DOHH2 (cell line): Measurements from ENCODE around the gene TMEM88.

Experiments used
- H3F3A ChIP-seq: fragments of 200-600 bp; sonication (generic), shearing (Covaris generic); 2 replicates; pipeline ENCODE4 v1.6.0; 2016; ENCODE audit warnings: antibody characterized with exemption, mild to moderate bottlenecking; ENCODE audit not compliant: control insufficient read depth, insufficient read depth
- H3K27ac ChIP-seq: fragments of 200-600 bp; sonication (generic); 2 replicates; pipeline ENCODE4 v1.5.1; 2014; ENCODE audit warnings: low read depth, mild to moderate bottlenecking, low read length, moderate library complexity
- H3K27me3 ChIP-seq: fragments of 200-600 bp; sonication (generic); 2 replicates; pipeline ENCODE4 v1.6.1; 2014; ENCODE audit warnings: mild to moderate bottlenecking, low read length, mixed read lengths; ENCODE audit not compliant: control insufficient read depth
- H3K36me3 ChIP-seq: fragments of 200-600 bp; sonication (generic); 2 replicates; pipeline ENCODE4 v1.6.1; 2014; ENCODE audit warnings: mild to moderate bottlenecking, low read length, moderate library complexity, mixed read lengths; ENCODE audit not compliant: control insufficient read depth
- H3K4me1 ChIP-seq: fragments of 200-600 bp; sonication (generic); 2 replicates; pipeline ENCODE4 v1.6.1; 2014; ENCODE audit warnings: mild to moderate bottlenecking, low read length, mixed read lengths; ENCODE audit not compliant: control insufficient read depth
- H3K4me2 ChIP-seq: fragments of 200-600 bp; sonication (generic); 2 replicates; pipeline ENCODE4 v1.6.0; 2014; ENCODE audit warnings: mild to moderate bottlenecking, low read length, moderate library complexity
- H3K4me3 ChIP-seq: fragments of 200-600 bp; sonication (generic); 2 replicates; pipeline ENCODE4 v1.5.1; 2014; ENCODE audit warnings: mild to moderate bottlenecking, low read length, mixed read lengths
- H3K79me2 ChIP-seq: fragments of 200-600 bp; sonication (generic); 2 replicates; pipeline ENCODE4 v1.6.1; 2014; ENCODE audit warnings: mild to moderate bottlenecking, low read length, mixed read lengths; ENCODE audit not compliant: control insufficient read depth
- H3K9me2 ChIP-seq: fragments of 200-600 bp; sonication (generic); replicated peaks from 2 replicates; pipeline ENCODE4 v1.6.1; 2014; ENCODE audit warnings: mild to moderate bottlenecking, low read length, mixed read lengths; ENCODE audit not compliant: control insufficient read depth
- H3K9me3 ChIP-seq: fragments of 200-600 bp; sonication (generic); 2 replicates; pipeline ENCODE4 v1.6.1; 2014; ENCODE audit warnings: antibody characterized with exemption, low read length, mixed read lengths; ENCODE audit not compliant: control insufficient read depth, insufficient read depth
- H4K20me1 ChIP-seq: fragments of 200-600 bp; sonication (generic); 2 replicates; pipeline ENCODE4 v1.6.0; 2014; ENCODE audit warnings: low read depth, mild to moderate bottlenecking, antibody characterized with exemption, low read length, moderate library complexity; ENCODE audit not compliant: control insufficient read depth, insufficient read depth
- EZH2phosphoT487 ChIP-seq: fragments of 200-600 bp; sonication (generic); IDR thresholded peaks from 2 replicates; pipeline ENCODE4 v1.6.1; 2017; ENCODE audit warnings: borderline replicate concordance, mild to moderate bottlenecking, antibody characterized with exemption, low read length, moderate library complexity, mixed read lengths
- TF ChIP-seq, protein P1 (sequence below): fragments of 200-600 bp; sonication (generic); IDR thresholded peaks from one replicate; pipeline ENCODE4 v1.5.1; 2014; ENCODE audit warnings: antibody characterized with exemption, mild to moderate bottlenecking, low read depth, low read length; ENCODE audit not compliant: poor library complexity, severe bottlenecking

Gene TMEM88

DNA sequence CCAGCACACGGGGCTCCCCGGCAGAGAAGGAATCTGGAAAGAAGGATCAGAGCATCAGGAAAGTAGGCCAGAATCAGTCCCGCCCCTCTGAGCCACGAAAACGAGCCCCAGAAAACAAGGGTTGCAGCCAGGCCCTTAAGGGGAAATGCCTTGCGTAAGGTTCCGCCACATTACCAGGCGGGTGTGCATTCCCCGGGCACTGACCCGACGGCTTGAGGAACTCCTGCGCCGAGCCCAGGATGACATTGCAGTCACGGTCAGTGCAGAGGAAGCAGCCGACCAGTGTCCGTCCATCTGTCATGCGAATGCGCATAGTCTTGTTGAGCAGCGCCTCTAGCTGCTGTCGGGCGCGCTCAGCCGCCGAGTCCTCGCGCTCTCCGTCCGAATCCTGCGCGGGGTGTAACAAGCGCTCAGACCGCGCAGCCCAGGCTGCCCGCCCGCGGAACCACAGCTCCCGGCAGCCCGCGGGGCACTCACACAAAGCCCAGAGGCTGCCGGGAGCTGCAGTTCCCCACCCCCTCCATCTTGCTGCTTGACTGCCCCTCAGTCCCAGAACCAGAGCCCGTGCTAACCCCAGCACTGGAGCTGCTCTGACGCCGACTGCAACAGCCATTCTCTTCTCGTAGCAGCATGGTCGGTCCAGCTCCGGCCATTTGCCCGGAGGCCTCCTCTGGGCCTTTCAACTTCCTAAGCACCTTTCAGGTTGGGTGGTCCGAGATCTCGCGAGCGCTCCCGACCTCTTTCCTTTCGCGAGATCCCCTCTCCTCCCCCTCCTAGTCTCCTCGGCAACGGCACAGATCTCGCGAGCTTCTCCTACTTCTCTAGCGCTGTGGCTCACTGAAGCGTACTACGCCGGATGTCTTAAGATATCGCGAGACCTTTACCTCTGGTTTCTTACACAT is 2.2 kb downstream of the TMEM88 start, which contains the start of gene NAA38:
TSS of gene NAA38 (minus strand) at position 749 of the 902 bp plus-strand sequence. CDS start at position 653, 96 bp downstream.
- Histone ChIP-seq H3K36me3 (peaks cover 74% of the 10 kb centered on the region), H3K4me1 (peaks cover 34% of the 10 kb centered on the region)

GRCh38 chr17:7857713-7858521 is 3.1 kb downstream of the TMEM88 start, which contains the start of gene CYB5D1:
TSS of gene CYB5D1 (plus strand) at chr17:7858003. CDS start at chr17:7858135, 132 bp downstream.
- H3K4me3 ChIP-seq = peak within 1 kb of the TSS; percentile 99
- H3K9me2 ChIP-seq = no peaks in the 10 kb centered on the region
- no peak for TF ChIP-seq EZH2phosphoT487
- TF ChIP-seq, protein P1, sequence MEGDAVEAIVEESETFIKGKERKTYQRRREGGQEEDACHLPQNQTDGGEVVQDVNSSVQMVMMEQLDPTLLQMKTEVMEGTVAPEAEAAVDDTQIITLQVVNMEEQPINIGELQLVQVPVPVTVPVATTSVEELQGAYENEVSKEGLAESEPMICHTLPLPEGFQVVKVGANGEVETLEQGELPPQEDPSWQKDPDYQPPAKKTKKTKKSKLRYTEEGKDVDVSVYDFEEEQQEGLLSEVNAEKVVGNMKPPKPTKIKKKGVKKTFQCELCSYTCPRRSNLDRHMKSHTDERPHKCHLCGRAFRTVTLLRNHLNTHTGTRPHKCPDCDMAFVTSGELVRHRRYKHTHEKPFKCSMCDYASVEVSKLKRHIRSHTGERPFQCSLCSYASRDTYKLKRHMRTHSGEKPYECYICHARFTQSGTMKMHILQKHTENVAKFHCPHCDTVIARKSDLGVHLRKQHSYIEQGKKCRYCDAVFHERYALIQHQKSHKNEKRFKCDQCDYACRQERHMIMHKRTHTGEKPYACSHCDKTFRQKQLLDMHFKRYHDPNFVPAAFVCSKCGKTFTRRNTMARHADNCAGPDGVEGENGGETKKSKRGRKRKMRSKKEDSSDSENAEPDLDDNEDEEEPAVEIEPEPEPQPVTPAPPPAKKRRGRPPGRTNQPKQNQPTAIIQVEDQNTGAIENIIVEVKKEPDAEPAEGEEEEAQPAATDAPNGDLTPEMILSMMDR = no peak
- peaks cover 35% of the 10 kb centered on the region for H3K4me1 ChIP-seq
- no peaks in the 10 kb centered on the region for H3K9me3 ChIP-seq
- H3K27ac ChIP-seq = peak within 1 kb of the TSS; percentile 83
- H3F3A ChIP-seq = peaks cover 20% of the 10 kb centered on the region
- peak within 1 kb of the TSS; percentile 99 for H3K4me2 ChIP-seq
- H3K79me2 ChIP-seq = peaks cover 59% of the 10 kb centered on the region
- H4K20me1 ChIP-seq = peaks cover 2% of the 10 kb centered on the region; the same call in 1 of the 2 replicates
- peaks cover 70% of the 10 kb centered on the region for H3K36me3 ChIP-seq
- H3K27me3 ChIP-seq = no peaks in the 10 kb centered on the region

More for the DNA sequence above, 2.2 kb downstream of the TMEM88 start, which contains the start of gene NAA38:
- H3F3A ChIP-seq = peaks cover 20% of the 10 kb centered on the region
- peak within 1 kb of the TSS; percentile 99 for H3K4me2 ChIP-seq
- H4K20me1 ChIP-seq = peaks cover 7% of the 10 kb centered on the region; the same call in 1 of the 2 replicates
- no peak for TF ChIP-seq EZH2phosphoT487
- TF ChIP-seq, protein P1 = peak; percentile 49
- H3K27me3 ChIP-seq = no peaks in the 10 kb centered on the region
- peak within 1 kb of the TSS; percentile 83 for H3K27ac ChIP-seq
- no peaks in the 10 kb centered on the region for H3K9me3 ChIP-seq
- peak within 1 kb of the TSS; percentile 99 for H3K4me3 ChIP-seq
- peaks cover 64% of the 10 kb centered on the region for H3K79me2 ChIP-seq
- H3K9me2 ChIP-seq = no peaks in the 10 kb centered on the region

- Histone ChIP-seq H3K4me3 (peak overlapping the region; percentile 99), H3K27me3 (no peaks in the 10 kb centered on the region), H3K4me2 (peak overlapping the region; percentile 99), H3K4me1 (peaks cover 40% of the 10 kb centered on the region), H3K79me2 (peaks cover 61% of the 10 kb centered on the region), H3F3A (peaks cover 20% of the 10 kb centered on the region), H3K36me3 (peaks cover 72% of the 10 kb centered on the region), H4K20me1 (peaks cover 2% of the 10 kb centered on the region; the same call in 1 of the 2 replicates), H3K9me2 (no peaks in the 10 kb centered on the region), H3K9me3 (no peaks in the 10 kb centered on the region), H3K27ac (peak overlapping the region; percentile 83)
- TF ChIP-seq, protein P1 = peak; percentile 47
- no peak for TF ChIP-seq EZH2phosphoT487
Measured at GRCh38 chr17:7858522-7858810, 3.6 kb downstream of the TMEM88 start.
